Medulla oblongata (tissue), 1 donor: Measurements from ENCODE around the gene VASH2.
A peak's percentile ranks its signal among the peaks of the same experiment; 100 is the strongest.
"Not testable (repeated sequence)": the region's sequence is repeated elsewhere in the genome, so short reads cannot be mapped to it uniquely, and the experiment has no call there.

Experiments used
- DNase-seq: peaks from one replicate; pipeline ENCODE4 v3.0.0-alpha.2; 2015; ENCODE audit errors: extremely low spot score

Gene VASH2

GRCh38 chr1:212981025-212981495 lies 30.7 kb downstream of the VASH2 start:
- peak; percentile 8 for DNase-seq

- DNase-seq: no peak
Observed at GRCh38 chr1:212981571-212982328, 31.4 kb downstream of the VASH2 start.

DNA sequence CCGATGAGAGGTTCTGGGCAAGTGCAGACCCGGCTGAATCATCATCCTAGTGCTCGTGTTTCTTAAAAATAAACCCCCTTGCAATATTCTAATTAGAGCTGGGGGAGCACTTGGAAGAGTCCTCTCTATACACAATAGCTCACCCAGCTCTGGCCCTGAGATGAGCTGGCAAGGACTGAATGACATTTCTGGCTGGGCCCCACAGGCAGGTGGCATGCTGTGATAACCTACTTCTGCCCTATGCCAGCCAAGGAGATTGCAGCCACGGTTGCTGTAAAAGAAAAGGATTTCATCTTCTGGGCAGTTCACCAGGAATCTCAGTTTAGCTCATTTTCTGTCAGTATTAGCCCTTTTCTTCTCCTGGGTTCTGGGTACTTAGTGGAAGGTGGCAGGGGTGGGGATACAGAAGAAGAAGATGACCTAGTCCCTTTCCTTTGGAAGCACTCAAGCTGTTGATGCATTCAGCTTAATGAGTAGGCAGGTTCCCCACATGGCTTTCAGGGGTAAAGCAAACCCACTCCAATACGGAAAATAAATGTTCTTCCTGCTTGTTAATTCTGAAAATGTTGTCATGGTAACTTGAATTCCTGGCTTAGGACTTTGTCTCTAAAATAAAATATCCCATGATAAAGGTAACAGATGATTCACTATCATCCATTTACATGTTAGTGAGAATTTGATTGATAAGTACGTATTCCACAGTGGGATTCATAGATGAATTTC lies 32.2 kb downstream of the VASH2 start:
- no peak for DNase-seq

DNA sequence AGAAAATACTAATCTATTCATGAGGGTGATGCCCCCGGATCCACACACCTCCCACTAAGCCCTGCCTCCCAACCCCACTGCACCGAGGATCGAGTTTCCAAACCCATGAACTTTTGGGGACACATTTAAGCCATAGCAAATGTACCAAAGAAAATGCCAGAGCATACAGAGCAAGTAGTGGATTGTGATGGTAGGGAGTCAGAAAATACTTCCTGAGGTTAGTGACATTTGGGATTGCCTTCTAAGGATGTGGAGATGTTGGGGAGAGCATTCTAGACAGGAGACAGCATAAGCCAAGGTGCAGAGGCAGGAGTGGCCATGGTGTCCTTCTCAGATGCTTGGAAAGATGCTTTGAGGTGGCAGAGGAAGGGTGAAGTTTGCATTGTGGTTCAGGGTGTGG lies 33.1 kb downstream of the VASH2 start:
- DNase-seq: no peak

GRCh38 chr1:212984522-212985291 lies 34.4 kb downstream of the VASH2 start:
- DNase-seq: no peak

GRCh38 chr1:212986551-212986950 lies 36.2 kb downstream of the VASH2 start:
- no peak for DNase-seq

- DNase-seq: no peak
Observed at GRCh38 chr1:212987702-212988322, 37.5 kb downstream of the VASH2 start.

DNA sequence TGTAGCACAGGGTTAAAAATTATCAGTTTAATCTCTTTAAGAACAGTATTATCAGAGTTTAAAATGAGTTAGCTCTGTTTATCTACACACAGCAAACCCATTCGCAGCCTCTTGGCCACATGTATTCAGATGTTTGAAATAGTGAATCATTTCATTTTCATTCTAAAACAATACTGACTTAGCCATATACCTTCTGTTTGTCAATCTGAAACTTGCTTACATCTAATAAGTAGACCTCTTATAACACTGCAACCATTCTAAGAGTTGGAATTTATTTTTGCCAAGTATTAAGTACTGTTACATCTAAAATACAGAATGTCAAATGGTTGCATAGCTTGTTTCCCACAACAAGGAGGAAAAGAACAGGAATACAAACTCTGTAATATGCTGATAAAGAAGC lies 39.9 kb downstream of the VASH2 start:
- DNase-seq: no peak

- not testable (repeated sequence) for DNase-seq
Observed at GRCh38 chr1:212993960-212994359, 43.6 kb downstream of the VASH2 start.

GRCh38 chr1:212994926-212995325 lies 44.6 kb downstream of the VASH2 start:
- DNase-seq: no peak

DNA sequence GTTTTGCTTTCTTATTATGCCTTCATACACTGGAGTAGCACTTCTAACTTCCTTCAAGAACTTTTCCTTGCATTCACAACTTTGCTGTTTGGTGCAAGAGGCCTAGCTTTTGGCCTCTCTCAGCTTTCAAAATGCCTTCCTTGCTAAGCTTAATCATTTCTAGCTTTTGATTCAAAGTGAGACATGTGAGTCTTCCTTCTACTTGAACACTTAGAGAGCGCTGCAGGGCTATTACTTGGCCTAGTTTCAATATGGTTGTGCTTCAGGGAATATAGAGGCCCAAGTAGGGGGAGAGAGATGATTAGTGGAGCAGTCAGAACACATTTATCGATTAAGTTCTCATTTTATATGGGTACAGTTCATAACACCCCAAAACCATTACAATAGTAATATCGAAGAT lies 52.9 kb downstream of the VASH2 start:
- DNase-seq: no peak

- DNase-seq: no peak
Observed at GRCh38 chr1:213008564-213008963, 58.2 kb downstream of the VASH2 start.

DNA sequence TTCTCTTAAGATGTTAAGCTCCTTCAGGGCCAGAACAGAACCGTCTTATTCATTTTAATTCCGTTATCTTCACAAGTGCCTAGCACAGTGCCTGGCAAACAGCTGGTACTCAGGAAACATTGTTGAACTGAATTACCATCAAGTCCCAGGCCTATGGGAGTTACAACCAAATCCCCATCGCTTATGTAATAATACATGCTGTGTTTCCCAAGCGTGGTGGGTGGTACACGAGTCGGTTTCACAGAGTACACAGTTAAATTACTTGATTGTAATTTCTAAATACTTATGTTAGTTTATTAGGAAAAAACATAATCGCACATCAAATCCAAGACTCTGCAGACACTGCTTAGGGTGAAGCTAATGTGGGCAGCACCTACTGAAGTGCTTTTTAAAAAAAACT lies 64.3 kb downstream of the VASH2 start:
- DNase-seq: peak; percentile 17

DNA sequence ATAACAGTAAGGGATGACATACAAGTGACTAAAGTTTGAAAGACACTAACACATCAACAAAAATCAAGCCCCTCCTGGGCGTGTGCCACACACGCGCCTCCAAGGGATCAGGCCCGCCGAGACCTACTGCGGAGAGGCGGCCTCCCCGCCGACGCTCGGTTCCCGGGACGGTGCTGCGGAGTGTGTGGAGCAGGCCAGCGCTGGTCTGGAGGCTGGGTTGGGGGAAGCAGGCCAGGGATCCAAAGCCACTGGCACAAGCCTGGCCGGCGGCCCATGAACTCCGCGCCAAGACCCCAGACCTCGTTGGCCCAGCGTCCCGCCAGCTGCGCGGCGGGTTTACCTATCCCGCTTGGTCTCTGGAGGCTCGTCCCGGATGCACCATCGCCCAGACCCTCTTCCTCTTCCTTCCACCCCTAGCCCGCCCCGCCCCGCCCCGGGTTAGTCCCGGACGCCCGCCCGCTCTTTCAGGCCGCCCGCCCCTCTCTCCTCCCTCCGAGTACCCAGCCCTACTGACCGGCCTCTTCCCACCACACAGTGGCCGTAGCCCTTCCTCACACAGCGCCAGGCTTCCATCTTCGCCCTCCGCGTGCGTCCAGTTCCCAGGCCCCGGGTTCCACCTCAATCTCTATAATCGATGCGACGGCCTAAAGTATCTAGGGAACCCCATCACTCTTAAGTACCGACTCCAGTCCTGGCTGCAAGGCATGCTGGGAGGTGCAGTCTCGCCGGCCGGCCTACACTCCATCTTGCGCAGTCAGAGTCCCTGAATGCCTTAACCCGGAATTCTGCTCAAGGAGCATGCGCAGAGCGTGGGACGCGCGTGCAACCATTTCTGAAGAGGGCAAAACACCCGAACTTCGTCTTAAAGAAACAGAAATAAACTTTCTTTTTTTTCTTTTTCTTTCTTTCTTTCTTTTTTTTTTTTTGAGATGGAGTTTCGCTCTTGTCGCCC lies 65.0 kb downstream of the VASH2 start, which contains the start of gene ANGEL2:
TSS of gene ANGEL2 (minus strand) at position 769 of the 952 bp plus-strand sequence. CDS start at position 573, 196 bp downstream.
- peak; percentile 99 for DNase-seq

- DNase-seq: no peak
Observed at GRCh38 chr1:213017447-213018273, 67.3 kb downstream of the VASH2 start.

GRCh38 chr1:213019450-213019849 lies 69.1 kb downstream of the VASH2 start:
- no peak for DNase-seq

GRCh38 chr1:213020016-213020415 lies 69.7 kb downstream of the VASH2 start:
- no peak for DNase-seq

DNA sequence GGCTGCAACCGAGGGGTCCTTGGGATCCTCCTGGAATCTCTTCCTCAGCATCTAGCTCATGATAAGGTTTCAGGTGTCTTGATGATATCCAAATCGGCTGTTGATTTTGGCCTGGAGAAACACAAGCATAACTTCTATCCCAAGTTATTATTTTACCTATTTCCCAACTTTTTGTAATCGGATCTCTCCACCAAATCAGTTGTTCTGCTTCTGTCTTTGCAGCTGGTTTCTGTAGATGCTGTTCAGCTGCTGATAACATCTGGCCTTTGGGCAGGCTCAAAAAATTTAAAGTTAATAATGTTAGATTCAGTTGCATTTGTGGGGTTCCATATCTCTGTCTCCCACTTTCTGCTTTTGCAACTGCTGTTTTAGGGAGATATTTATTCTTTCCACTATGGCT lies 76.7 kb downstream of the VASH2 start:
- not testable (repeated sequence) for DNase-seq

DNA sequence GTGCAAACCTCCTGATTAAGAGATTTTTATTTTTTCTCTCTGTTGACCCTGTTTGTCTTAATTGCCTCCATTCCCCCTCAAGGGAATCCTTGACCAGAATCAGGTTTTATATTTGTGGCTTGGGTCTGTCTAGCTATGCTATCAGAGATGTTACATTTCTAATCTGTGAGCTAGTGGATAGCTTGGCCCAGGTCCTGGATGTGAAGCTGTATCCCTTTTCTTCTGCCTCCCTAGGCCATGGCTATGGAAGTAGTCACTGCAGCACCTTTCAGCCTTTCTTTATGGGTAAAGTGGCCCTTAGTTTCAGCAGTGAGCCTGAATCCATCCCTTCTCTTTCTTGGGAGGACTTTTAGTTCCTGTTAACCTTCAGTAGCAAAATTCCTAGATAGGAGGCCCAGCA lies 82.3 kb downstream of the VASH2 start:
- DNase-seq: no peak

- no peak for DNase-seq
Observed at GRCh38 chr1:213034713-213035112, 84.4 kb downstream of the VASH2 start.
